ENCODE results near the gene LIPM.

GRCh38 chr10:88854684-88855083 is 52.2 kb downstream of the LIPM start:
- TF ChIP-seq CTCF (conservative IDR thresholded peaks at IDR 0.05; ENCODE audit: low read length) (no peak), EZH2phosphoT487 (IDR thresholded peaks at IDR 0.05; ENCODE audit: borderline replicate concordance) (no peak)
